Activated T-cell treated with anti-CD3 and anti-CD28 coated beads, Interleukin-2, amount 50 U/mL, for 4 hours (primary cell): ENCODE results near the gene DNAJB14. TPM values are rescaled to one million over a fixed set of nuclear protein-coding genes. Genes with fewer than 3 reads are reported as not detected.

Experiments
- total RNA-seq, 3 donors: library from RNA; stranded (reverse); gene quantifications; one replicate each; pipeline ENCODE4 v1.2.1, GENCODE V29; 2021

The DNAJB14 gene
- total RNA-seq, 3 donors from 2014 or later = 38.8 to 42.4 (median 40.5) TPM

Other genes starting within 250 kb of the DNAJB14 start
- 10 to 100 TPM; 25.7 to 33.0 (median 30.7) TPM for gene DAPP1, start 129.8 kb downstream of the DNAJB14 start, total RNA-seq
- 10 to 100 TPM; 37.0 to 39.7 (median 37.7) TPM for gene LAMTOR3, start 52.2 kb downstream of the DNAJB14 start, total RNA-seq
- 100 to 1,000 TPM; 358 to 431 (median 388) TPM for gene H2AZ1, start 3.7 kb upstream of the DNAJB14 start, total RNA-seq
- gene DDIT4L, start 243.8 kb upstream of the DNAJB14 start, total RNA-seq = under 1 TPM in 1 of 3 donors, not detected in 2; 0.08 TPM